ENCODE results near the gene NR6A1. TPM values are rescaled to one million over a fixed set of nuclear protein-coding genes. Genes with fewer than 3 reads are reported as not detected.

The NR6A1 gene
- total and polyA plus RNA-seq, 2 of the 8 experiments (the other 6 are each of a cell fraction or from before 2014, with no cell fraction given): 93.2 to 237 TPM

DNA sequence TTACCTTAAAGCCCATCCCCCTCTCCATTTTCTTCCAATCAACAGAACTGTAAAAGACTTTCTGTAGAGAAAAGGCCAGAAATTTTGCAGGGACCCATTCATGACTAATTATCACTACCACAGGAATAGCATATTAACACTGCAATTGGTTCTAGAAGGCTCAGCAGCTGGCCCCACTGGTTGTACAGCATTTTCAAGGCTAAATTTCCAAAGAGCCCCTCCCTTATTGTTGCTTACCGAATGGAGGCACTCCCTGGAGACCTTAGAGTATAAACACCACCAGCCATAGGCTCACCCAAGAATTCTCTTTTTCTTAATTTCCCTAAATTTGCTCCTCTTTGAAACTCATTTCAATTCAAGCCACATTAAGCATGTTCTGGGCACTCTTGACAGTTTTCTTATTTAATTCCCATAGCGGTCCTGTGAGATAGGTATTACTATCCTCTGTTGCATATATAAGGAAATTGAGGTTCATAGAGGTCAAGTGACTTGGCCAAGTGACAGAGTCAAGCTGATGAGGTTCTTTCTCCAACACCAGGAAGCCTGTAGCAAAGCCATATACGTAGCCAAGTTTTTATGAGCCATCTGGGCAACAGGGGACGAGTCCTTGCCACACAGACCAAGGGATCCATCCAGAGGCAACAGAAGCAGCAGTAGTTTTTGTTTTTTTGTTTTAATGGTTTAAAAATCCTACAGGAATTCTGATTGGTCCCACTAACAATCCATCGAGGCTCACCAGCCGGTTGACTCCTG is 180.0 kb downstream of the NR6A1 start (continued):
- no peak for TF ChIP-seq SIN3A (conservative IDR thresholded peaks at IDR 0.05 in 1 of 2, IDR thresholded peaks at IDR 0.05 in 1 of 2; ENCODE audit: low read depth in 1 of 2, low read length in 2 of 2)
- TF ChIP-seq TAF7 (optimal IDR thresholded peaks at IDR 0.05; ENCODE audit: borderline replicate concordance, low read depth, low read length): no peak

Measured in H1 (cell line).